B cell (primary cell): Measurements from ENCODE around the gene EFNB3. TPM values are rescaled to one million over a fixed set of nuclear protein-coding genes. Genes with fewer than 3 reads are reported as not detected.

Experiments used
- ATAC-seq: fragments of 200-7000 bp; cut with Tn5 transposase; one replicate; pipeline ENCODE4 v1.10.0; 2021; ENCODE audit warnings: low read depth, mild to moderate bottlenecking, moderate number of reproducible peaks, moderate library complexity
- CTCF ChIA-PET: fragments of 350-600 bp; sonication (Branson Sonifier 250); formaldehyde crosslinking; loops from one replicate; lab custom pipeline; 2021; ENCODE audit warnings: antibody characterized with exemption, inconsistent platforms; lab: Charles Lee
- POLR2A ChIA-PET: fragments of 350-600 bp; sonication (Branson Sonifier 250); formaldehyde crosslinking; loops from one replicate; lab custom pipeline; 2021; ENCODE audit warnings: antibody characterized with exemption; lab: Charles Lee
- DNase-seq: peaks from one replicate; pipeline ENCODE4 v3.0.0; 2013
- H2AFZ ChIP-seq: 2 replicates; pipeline ENCODE4 v1.6.1; 2012; ENCODE audit warnings: mild to moderate bottlenecking, low read depth, low read length; ENCODE audit not compliant: insufficient read depth, poor library complexity, severe bottlenecking
- H3K27ac ChIP-seq, 2 donors: 1 replicate in 1 of 2; 2 replicates in 1 of 2; pipeline ENCODE4 v1.5.1; 2012 to 2013; ENCODE audit warnings: low read length in 2 of 2, mild to moderate bottlenecking in 2 of 2, moderate library complexity in 1 of 2
- H3K27me3 ChIP-seq, 4 experiments: fragments of 200-600 bp in 1 of 4; sonication (generic) in 1 of 4; replicated peaks in 1 of 4; 1 replicate in 2 of 4; 2 replicates in 2 of 4; pipeline versions ENCODE4 v1.6.1 to v1.7.0; 2013 to 2016; ENCODE audit warnings: low read length in 3 of 4, mild to moderate bottlenecking in 2 of 4, mixed read lengths in 1 of 4, moderate library complexity in 1 of 4; ENCODE audit not compliant: insufficient read depth in 4 of 4, control insufficient read depth in 3 of 4; ENCODE audit errors: control extremely low read depth in 1 of 4
- H3K36me3 ChIP-seq, 2 experiments: replicated peaks in 1 of 2; 1 replicate in 1 of 2; 2 replicates in 1 of 2; pipeline versions ENCODE4 v1.6.1 to v1.7.1; 2013; ENCODE audit warnings: low read length in 1 of 2; ENCODE audit not compliant: insufficient read depth in 2 of 2, control insufficient read depth in 1 of 2; ENCODE audit errors: control extremely low read depth in 1 of 2, extremely low read depth in 1 of 2
- H3K4me1 ChIP-seq, 2 donors: fragments of 200-600 bp in 1 of 2; sonication (generic) in 1 of 2; 1 replicate in 1 of 2; 2 replicates in 1 of 2; pipeline versions ENCODE4 v1.5.1 to v1.6.1; 2013 to 2017; ENCODE audit warnings: low read length in 2 of 2; ENCODE audit not compliant: control insufficient read depth in 2 of 2, insufficient read depth in 2 of 2
- H3K4me2 ChIP-seq: replicated peaks from 2 replicates; pipeline ENCODE3; 2012; ENCODE audit warnings: mild to moderate bottlenecking, low read depth, low read length; ENCODE audit not compliant: poor library complexity, severe bottlenecking
- H3K4me3 ChIP-seq, 5 experiments: fragments of 200-600 bp in 1 of 5; sonication (generic) in 1 of 5; 1 replicate in 3 of 5; 2 replicates in 2 of 5; pipeline versions ENCODE4 v1.5.1 to v1.7.0; 2011 to 2016; ENCODE audit warnings: low read length in 4 of 5, mild to moderate bottlenecking in 4 of 5, low read depth in 2 of 5, control low read depth in 1 of 5, moderate library complexity in 1 of 5; ENCODE audit not compliant: insufficient read depth in 1 of 5; ENCODE audit errors: control extremely low read depth in 1 of 5, extremely low read depth in 1 of 5
- H3K79me2 ChIP-seq: fragments of 200-600 bp; sonication (generic); one replicate; pipeline ENCODE4 v1.6.0; 2016; ENCODE audit warnings: low read length; ENCODE audit not compliant: control insufficient read depth, insufficient read depth
- H3K9ac ChIP-seq: fragments of 200-600 bp; sonication (generic); 2 replicates; pipeline ENCODE4 v1.6.1; 2017; ENCODE audit warnings: mild to moderate bottlenecking, low read length, moderate library complexity
- H3K9me3 ChIP-seq, 3 donors: one replicate each; pipeline versions ENCODE4 v1.6.1 to v1.7.1; 2013; ENCODE audit warnings: low read length in 2 of 3; ENCODE audit not compliant: control insufficient read depth in 2 of 3, insufficient read depth in 1 of 3; ENCODE audit errors: control extremely low read depth in 1 of 3
- H4K20me1 ChIP-seq: 2 replicates; pipeline ENCODE4 v1.6.0; 2012; ENCODE audit warnings: mild to moderate bottlenecking, low read length; ENCODE audit not compliant: insufficient read depth, control insufficient read depth, poor library complexity, severe bottlenecking
- H3K27ac Mint-ChIP-seq: one replicate; pipeline ENCODE4 v1.8.0; 2021; ENCODE audit warnings: mixed read lengths
- H3K27me3 Mint-ChIP-seq: one replicate; pipeline ENCODE4 v1.8.0; 2021; ENCODE audit warnings: mixed read lengths
- H3K4me1 Mint-ChIP-seq: one replicate; pipeline ENCODE4 v1.8.0; 2021; ENCODE audit warnings: mixed read lengths
- H3K4me3 Mint-ChIP-seq: one replicate; pipeline ENCODE4 v1.8.0; 2021; ENCODE audit warnings: mixed read lengths
- H3K9me3 Mint-ChIP-seq: one replicate; pipeline ENCODE4 v1.8.0; 2022; ENCODE audit warnings: mixed read lengths; ENCODE audit not compliant: insufficient read depth
- EZH2 ChIP-seq: IDR thresholded peaks from 2 replicates; pipeline ENCODE4 v1.6.1; 2012; ENCODE audit warnings: borderline replicate concordance, low read depth, mild to moderate bottlenecking, moderate library complexity, low read length; ENCODE audit not compliant: insufficient read depth, poor library complexity, severe bottlenecking
- WGBS: methylation state at CpG from one replicate; pipeline ENCODE4 v1.1.5; 2013; ENCODE audit warnings: missing lambda C conversion rate; ENCODE audit not compliant: insufficient coverage; 5-methylcytosine and 5-hydroxymethylcytosine counted together
- intact Hi-C: fragments of 100-400 bp; cut with micrococcal nuclease; formaldehyde crosslinking; loops from one replicate; pipeline ENCODE4 v1.10.0; 2022
- polyA plus RNA-seq: library from polyadenylated mRNA; depleted of rRNA; stranded (reverse); fragments of >200 nt; gene quantifications from 2 replicates; pipeline ENCODE4 v1.2.3, GENCODE V29; 2012
- total RNA-seq, 2 donors: library from RNA; stranded (reverse); fragments of 120-200 nt in 1 of 2; gene quantifications; 1 replicate in 1 of 2; 2 replicates in 1 of 2; pipeline versions ENCODE4 v1.2.3 to v1.2.4, GENCODE V29; 2013 to 2022
- TF ChIP-seq, protein P1 (sequence below): fragments of 200-600 bp; IDR thresholded peaks from one replicate; pipeline ENCODE4 v1.8.0; 2022; ENCODE audit warnings: antibody characterized with exemption, mild to moderate bottlenecking

EFNB3 gene
- total and polyA plus RNA-seq, 2 donors (not counting 1 experiment from before 2014, with no cell fraction given) = not detected

DNA sequence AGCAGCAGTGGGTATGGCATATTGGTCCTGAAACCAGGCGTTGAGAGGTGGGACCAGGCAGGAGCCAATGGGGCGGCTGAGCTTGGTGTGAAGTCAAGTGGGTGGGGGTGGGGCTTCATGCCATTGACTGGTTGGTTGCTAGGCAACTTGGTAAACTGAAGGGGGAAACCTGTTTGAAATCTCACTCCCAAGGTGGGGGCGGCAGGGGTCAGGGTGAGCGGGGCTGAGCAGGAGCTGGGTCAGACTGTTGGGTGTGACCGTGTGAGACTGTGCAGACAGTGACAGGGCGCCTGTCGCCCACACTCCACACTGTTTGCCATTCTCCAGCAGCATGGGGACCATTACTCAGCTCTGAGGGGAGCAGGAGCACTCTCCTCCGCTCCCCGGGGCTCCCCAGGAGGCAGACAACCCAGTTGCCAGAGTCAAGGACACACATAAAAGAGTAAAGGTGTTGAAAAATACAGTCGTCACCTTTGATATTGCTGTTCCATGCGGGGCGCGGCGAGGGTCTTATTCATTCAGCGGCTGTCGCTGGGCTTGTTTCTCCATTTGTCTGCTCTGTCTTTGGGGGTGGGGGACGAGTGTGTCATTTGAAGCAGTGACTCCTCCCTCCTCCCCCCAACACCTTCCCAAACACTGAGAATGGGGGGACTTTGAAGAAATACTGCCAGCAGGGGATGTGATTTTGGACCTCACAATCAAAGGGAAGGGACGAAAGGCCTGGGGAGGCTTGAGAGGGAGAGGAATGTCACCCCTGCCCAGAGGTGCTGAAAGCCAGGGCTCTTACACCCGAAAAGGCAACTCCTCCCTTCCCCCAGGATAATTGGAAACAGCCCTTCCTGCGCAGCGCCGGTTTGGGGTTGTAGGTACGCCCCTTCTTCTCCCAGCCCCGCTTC lies 1.2 kb upstream of the EFNB3 start:
- ATAC-seq (peak; percentile 28), DNase-seq (peak; percentile 54)
- 56% methylated on average over 11 of the region's 24 CpGs for WGBS
- Mint-ChIP-seq H3K4me3 (peak overlapping the region; percentile 74), H3K27ac (no peak overlapping the region), H3K4me1 (peaks cover 15% of the 10 kb centered on the region), H3K27me3 (peaks cover 48% of the 10 kb centered on the region), H3K9me3 (no peaks in the 10 kb centered on the region)
- intact Hi-C loops = no loop called here
- ChIA-PET POLR2A (no interaction called here), CTCF (interaction anchor here (1.3 kb wide), 1 partner anchor 16 kb away, joined by 3 read pairs; the partner anchor contains the start of gene TP53)
- no peak overlapping the region for H3K4me3 ChIP-seq
- H3K4me1 ChIP-seq = peaks cover 19 to 23% of the 10 kb centered on the region in 2 donors
- H4K20me1 ChIP-seq = no peaks in the 10 kb centered on the region
- H3K27ac ChIP-seq = no peak overlapping the region
- no peaks in the 10 kb centered on the region for H3K79me2 ChIP-seq
- peaks cover 0 to 61% (median 19%) of the 10 kb centered on the region in 4 experiments for H3K27me3 ChIP-seq
- H3K9me3 ChIP-seq = no peaks in the 10 kb centered on the region
- peaks cover 0 to 21% of the 10 kb centered on the region in 2 experiments for H3K36me3 ChIP-seq
- H2AFZ ChIP-seq = no peak overlapping the region
- peak overlapping the region; percentile 75 for H3K4me2 ChIP-seq
- no peak overlapping the region for H3K9ac ChIP-seq
- TF ChIP-seq EZH2 = no peak
- TF ChIP-seq, protein P1, sequence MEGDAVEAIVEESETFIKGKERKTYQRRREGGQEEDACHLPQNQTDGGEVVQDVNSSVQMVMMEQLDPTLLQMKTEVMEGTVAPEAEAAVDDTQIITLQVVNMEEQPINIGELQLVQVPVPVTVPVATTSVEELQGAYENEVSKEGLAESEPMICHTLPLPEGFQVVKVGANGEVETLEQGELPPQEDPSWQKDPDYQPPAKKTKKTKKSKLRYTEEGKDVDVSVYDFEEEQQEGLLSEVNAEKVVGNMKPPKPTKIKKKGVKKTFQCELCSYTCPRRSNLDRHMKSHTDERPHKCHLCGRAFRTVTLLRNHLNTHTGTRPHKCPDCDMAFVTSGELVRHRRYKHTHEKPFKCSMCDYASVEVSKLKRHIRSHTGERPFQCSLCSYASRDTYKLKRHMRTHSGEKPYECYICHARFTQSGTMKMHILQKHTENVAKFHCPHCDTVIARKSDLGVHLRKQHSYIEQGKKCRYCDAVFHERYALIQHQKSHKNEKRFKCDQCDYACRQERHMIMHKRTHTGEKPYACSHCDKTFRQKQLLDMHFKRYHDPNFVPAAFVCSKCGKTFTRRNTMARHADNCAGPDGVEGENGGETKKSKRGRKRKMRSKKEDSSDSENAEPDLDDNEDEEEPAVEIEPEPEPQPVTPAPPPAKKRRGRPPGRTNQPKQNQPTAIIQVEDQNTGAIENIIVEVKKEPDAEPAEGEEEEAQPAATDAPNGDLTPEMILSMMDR = no peak
